Measurements from ENCODE around the gene LMO7.
"Not testable (repeated sequence)": the region's sequence is repeated elsewhere in the genome, so short reads cannot be mapped to it uniquely, and the experiment has no call there.

The LMO7 gene

GRCh38 chr13:75700552-75700951, 64.4 kb downstream of the LMO7 start:
- DNase-seq: no peak

GRCh38 chr13:75702476-75702875, 66.3 kb downstream of the LMO7 start:
- peak; percentile 62 to 79 for DNase-seq

GRCh38 chr13:75703769-75704168, 67.6 kb downstream of the LMO7 start:
- no peak for DNase-seq

- no peak for DNase-seq
Observed at GRCh38 chr13:75704194-75704926, 68.2 kb downstream of the LMO7 start.

GRCh38 chr13:75704927-75705288, 68.8 kb downstream of the LMO7 start:
- no peak for DNase-seq

- no peak for DNase-seq
Observed at GRCh38 chr13:75705395-75705794, 69.3 kb downstream of the LMO7 start.

GRCh38 chr13:75705908-75706307, 69.8 kb downstream of the LMO7 start:
- no peak for DNase-seq

- DNase-seq: no peak
Observed at GRCh38 chr13:75713852-75714251, 77.7 kb downstream of the LMO7 start.

GRCh38 chr13:75715601-75716523, 79.7 kb downstream of the LMO7 start:
- no peak for DNase-seq

GRCh38 chr13:75717525-75717924, 81.4 kb downstream of the LMO7 start:
- DNase-seq: no peak

- no peak for DNase-seq
Observed at GRCh38 chr13:75721307-75721706, 85.2 kb downstream of the LMO7 start.

GRCh38 chr13:75723901-75724300, 87.8 kb downstream of the LMO7 start:
- no peak for DNase-seq

GRCh38 chr13:75724752-75725517, 88.8 kb downstream of the LMO7 start:
- no peak for DNase-seq

- no peak for DNase-seq
Observed at GRCh38 chr13:75725736-75726135, 89.6 kb downstream of the LMO7 start.

GRCh38 chr13:75726306-75726705, 90.2 kb downstream of the LMO7 start:
- no peak for DNase-seq

GRCh38 chr13:75733113-75733512, 97.0 kb downstream of the LMO7 start:
- DNase-seq: not testable (repeated sequence)

- no peak for DNase-seq
Observed at GRCh38 chr13:75736173-75736572, 100.0 kb downstream of the LMO7 start.

- DNase-seq: no peak
Observed at GRCh38 chr13:75738841-75739240, 102.7 kb downstream of the LMO7 start.

GRCh38 chr13:75739244-75739868, 103.2 kb downstream of the LMO7 start:
- DNase-seq: no peak

GRCh38 chr13:75740031-75740430, 103.9 kb downstream of the LMO7 start:
- DNase-seq: no peak

- DNase-seq: not testable (repeated sequence)
Observed at GRCh38 chr13:75743072-75743471, 106.9 kb downstream of the LMO7 start.

- DNase-seq: no peak
Observed at GRCh38 chr13:75744127-75744526, 108.0 kb downstream of the LMO7 start.

GRCh38 chr13:75745387-75745786, 109.3 kb downstream of the LMO7 start:
- DNase-seq: no peak
